Pulmonary artery endothelial cell (primary cell): ENCODE measurements around the gene FNIP2. TPM values are rescaled to one million over a fixed set of nuclear protein-coding genes. Genes with fewer than 3 reads are reported as not detected.
"Not testable (repeated sequence)": the region's sequence is repeated elsewhere in the genome, so short reads cannot be mapped to it uniquely, and the experiment has no call there.

ENCODE experiments used
- DNase-seq: peaks from one replicate; pipeline ENCODE4 v3.0.0-alpha.2; 2011; ENCODE audit warnings: low read depth, low spot score
- total RNA-seq: library from RNA; depleted of rRNA; stranded (reverse); fragments of >200 nt; gene quantifications from 2 replicates; pipeline ENCODE4 v1.2.3, GENCODE V29; 2014

FNIP2 gene
- total RNA-seq, 1 donor from 2014 or later: 13.0 TPM

DNA sequence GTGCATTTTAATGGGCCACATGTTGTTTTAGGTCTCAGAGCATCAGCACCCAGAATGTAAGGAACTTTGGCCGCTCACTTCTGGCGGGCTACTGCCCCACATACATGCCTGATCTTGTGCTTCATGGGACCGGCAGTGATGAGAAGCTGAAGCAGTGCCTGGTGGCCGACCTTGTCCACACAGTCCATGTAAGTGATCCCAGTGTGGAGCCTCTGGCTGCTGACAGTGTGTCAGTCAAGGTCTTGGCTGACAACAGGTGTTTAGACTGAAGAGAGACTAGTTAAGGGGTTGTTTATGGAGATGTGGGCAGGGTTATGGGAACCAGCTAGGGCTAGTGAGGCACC lies 101.4 kb downstream of the FNIP2 start:
- DNase-seq: no peak

DNA sequence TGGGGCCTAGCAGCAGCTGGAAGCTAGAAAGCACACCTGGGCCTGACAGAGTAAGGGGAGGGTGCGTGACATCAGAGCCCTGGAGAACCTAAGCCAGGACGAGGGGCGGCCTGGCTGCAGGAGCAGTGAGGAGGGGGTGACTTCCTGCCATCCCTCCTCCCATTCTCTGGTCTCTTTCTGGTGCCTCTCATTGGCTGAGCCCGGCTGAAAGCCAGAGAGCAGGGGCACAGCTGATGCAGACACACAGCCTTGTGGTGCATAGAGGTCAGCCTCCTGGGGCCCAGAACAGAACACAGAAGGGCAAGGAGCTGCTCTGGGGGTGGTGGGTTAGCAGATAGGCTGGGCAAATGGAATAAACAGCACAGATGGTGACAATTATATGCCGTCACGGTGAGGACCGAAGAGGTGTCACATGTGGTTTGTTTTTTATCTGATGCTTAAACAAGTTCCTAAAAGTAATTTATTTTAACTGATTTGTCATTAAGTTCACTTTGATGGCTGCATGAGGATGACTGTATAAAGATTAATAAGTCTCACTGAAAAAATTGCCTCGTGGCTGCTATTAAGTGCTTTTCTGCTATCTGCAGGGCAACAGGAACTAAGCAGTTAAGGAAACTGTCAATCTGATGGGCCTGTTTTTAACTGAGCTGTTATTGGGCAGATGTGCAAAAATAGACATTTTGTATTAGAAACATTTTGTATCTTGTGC lies 102.0 kb downstream of the FNIP2 start:
- no peak for DNase-seq

DNA sequence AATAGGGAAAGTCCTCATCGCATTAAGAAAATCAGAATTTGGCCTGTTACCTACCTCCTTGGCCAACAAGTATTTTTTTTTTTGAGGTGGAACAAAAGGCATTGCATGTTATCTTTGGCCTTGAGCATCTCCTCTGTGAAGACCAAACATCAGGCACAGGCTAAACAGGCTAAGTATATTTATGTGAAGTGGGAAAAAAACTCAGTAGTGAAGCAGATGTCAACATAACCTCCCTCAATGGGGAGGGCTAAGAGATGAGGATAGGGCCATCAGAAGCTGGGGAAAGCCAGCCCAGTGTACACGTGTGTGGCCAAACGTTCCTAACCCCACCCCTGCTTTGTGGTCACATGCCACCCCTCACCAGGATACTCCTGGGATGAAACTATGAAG lies 102.5 kb downstream of the FNIP2 start:
- no peak for DNase-seq

- no peak for DNase-seq
Observed at GRCh38 chr4:158873795-158874401, 105.1 kb downstream of the FNIP2 start.

- no peak for DNase-seq
Observed at GRCh38 chr4:158875026-158875425, 106.2 kb downstream of the FNIP2 start.

DNA sequence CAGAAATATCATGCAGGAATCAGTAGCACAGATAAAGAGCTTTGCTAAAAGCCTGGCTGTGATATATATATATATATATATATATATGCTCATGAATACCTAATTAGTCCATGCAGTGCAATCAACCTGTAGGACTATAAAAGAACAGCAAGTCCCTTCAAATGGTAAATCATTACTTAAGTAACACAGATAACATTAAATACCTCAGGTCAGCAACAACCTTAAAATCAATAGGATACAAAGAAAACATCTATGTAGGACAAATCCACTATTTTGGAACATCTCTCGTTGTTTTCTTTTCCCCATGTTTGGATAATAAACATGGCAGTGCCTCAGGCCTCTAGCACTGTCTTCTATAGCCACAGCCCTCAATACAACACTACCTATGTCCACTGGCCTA lies 106.6 kb downstream of the FNIP2 start:
- DNase-seq: no peak

DNA sequence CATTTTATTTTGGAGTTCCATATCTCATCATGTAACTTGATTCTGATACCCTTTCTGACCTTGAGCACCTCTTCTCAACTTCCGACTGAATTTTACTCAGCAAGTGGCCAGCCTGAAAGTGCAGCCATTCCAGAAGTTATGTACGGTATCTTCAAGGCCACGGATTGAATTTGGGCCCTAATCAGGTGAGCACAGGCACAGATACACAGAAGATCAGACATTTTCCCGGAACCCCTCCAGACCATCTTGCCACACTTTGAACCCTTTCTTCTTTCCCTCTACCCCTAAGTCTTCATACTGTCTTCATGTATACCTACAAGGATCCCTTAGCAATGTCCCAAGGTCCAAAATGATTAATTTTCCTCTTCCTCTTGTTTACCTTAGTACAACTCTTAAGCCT lies 108.2 kb downstream of the FNIP2 start:
- DNase-seq: no peak

- DNase-seq: not testable (repeated sequence)
Observed at GRCh38 chr4:158882142-158882541, 113.3 kb downstream of the FNIP2 start.

GRCh38 chr4:158884280-158884679 lies 115.5 kb downstream of the FNIP2 start:
- DNase-seq: no peak

- DNase-seq: no peak
Observed at GRCh38 chr4:158885564-158885963, 116.7 kb downstream of the FNIP2 start.

DNA sequence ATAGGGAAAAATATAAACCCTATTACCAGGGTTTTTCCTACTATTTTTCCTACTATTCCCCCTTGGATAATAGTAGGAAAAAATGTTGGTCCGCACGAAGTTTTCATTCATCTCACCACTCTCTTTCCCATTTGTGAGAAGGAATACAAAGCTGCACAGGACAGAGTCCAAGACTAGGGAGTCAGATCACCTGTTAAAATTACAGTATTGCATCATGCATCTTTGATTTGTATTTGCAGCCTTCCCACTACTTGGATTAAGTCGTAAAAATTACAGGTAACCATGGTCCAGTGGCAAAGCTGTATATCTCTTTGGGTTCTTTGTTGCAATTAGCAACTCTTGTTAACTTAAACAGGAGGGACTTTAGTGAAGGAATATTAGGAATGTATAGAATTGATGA lies 121.5 kb downstream of the FNIP2 start:
- DNase-seq: no peak

DNA sequence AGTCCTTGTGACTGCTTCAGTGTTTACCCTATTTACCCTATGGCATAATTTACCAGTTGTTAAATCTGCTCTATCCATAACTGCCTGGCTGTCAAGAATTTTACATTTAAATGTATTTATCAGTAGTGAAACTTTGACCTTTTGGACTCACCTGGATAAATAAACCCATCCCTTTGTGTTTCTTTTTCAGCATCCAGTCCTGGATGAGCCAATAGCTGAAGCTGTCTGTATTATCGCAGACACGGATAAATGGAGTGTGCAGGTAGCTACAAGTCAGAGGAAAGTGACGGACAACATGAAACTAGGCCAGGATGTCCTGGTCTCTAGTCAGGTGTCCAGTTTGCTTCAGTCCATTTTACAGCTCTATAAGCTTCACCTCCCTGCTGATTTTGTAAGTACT lies 122.4 kb downstream of the FNIP2 start:
- no peak for DNase-seq

- DNase-seq: no peak
Observed at GRCh38 chr4:158894826-158895225, 126.0 kb downstream of the FNIP2 start.

GRCh38 chr4:158895797-158896576 lies 127.2 kb downstream of the FNIP2 start:
- DNase-seq: peak; percentile 13

DNA sequence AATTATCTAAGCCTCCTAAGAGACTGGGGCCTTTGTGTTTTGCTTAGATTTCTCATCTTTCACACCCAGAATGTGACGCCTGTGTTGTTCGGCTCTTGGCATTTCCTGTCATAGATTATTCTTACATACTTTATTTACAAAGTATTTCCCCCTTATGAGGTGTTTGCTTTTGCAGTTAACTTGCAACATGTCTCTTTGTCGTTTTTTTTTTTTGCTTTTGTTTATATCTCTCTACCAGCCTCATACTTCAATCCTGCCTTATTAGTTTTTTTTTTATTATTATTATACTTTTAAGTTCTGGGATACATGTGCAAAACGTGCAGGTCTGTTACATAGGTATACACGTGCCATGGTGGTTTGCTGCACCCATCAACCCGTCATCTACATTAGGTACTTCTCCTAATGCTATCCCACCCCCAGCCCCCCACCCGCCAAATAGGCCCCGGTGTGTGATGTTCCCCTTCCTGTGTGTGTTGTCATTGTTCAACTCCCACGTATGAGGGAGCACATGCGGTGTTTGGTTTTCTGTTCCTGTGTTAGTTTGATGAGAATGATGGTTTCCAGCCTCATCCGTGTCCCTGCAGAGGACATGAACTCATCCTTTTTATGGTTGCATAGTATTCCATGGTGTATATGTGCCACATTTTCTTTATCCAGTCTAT lies 127.9 kb downstream of the FNIP2 start:
- DNase-seq: peak; percentile 41

- not testable (repeated sequence) for DNase-seq
Observed at GRCh38 chr4:158900408-158900807, 131.6 kb downstream of the FNIP2 start.

GRCh38 chr4:158902280-158903078 lies 133.7 kb downstream of the FNIP2 start:
- not testable (repeated sequence) for DNase-seq

GRCh38 chr4:158903079-158903456 lies 134.2 kb downstream of the FNIP2 start:
- no peak for DNase-seq

- no peak for DNase-seq
Observed at GRCh38 chr4:158903472-158904043, 134.7 kb downstream of the FNIP2 start.

DNA sequence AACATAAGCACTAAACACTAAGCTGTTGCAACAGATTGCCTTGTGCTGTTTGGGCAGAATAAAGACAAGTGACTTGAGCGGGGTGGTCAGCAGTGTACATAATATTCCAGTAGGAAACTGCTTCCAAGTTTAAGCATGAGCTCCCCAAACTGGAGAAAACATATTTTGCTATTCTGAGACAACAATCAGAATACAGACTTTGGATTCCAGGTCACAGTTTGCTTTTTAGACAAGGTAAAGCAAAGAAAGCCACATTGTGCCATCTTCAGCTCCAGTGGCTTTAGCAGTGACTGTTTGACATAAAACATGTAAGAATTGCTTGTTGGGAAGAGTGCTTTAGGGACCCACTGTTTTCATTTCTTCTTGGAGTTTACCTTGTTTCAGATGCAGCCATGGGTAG lies 136.0 kb downstream of the FNIP2 start:
- DNase-seq: no peak

DNA sequence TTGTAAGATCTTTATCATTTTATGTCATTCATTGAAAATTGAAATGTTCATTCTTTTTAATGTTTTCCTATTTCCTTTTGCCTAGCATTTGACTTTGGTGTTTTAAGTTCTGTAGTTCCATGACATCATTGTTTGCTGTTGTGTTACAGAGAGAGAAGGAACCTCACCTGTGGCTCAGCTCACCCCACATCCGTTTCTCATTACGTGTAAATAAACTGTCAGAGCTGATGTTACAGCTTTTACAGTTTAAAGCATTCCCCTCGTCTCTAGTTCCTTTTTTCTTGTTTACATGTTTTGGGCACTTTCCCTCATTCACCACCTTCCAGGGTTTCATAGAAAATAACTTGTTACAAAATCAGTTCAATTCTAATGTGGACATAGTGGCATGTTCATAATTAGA lies 137.2 kb downstream of the FNIP2 start:
- DNase-seq: no peak
